Activated CD8-positive, alpha-beta memory T cell treated with anti-CD3 and anti-CD28 coated beads for 1 hour (primary cell): Measurements from ENCODE around the gene TRPM3.

ENCODE experiments used
- DNase-seq, 2 donors: peaks; one replicate each; pipeline ENCODE4 v3.0.0-alpha.2; 2020; ENCODE audit warnings: low read depth in 1 of 2; ENCODE audit errors: extremely low read depth in 1 of 2

TRPM3 gene

GRCh38 chr9:70902692-70903131 is 218.7 kb downstream of the TRPM3 start:
- no peak for DNase-seq

- no peak for DNase-seq
Measured at GRCh38 chr9:70902171-70902570, 219.2 kb downstream of the TRPM3 start.

GRCh38 chr9:70901746-70902145 is 219.7 kb downstream of the TRPM3 start:
- DNase-seq: no peak

GRCh38 chr9:70901013-70901412 is 220.4 kb downstream of the TRPM3 start:
- DNase-seq: no peak

- DNase-seq: no peak
Measured at GRCh38 chr9:70893580-70894122, 227.8 kb downstream of the TRPM3 start.

- no peak for DNase-seq
Measured at GRCh38 chr9:70888471-70888870, 232.9 kb downstream of the TRPM3 start.

- DNase-seq: no peak
Measured at GRCh38 chr9:70887826-70888225, 233.6 kb downstream of the TRPM3 start.

- DNase-seq: no peak
Measured at GRCh38 chr9:70883963-70884793, 237.2 kb downstream of the TRPM3 start.

- DNase-seq: no peak
Measured at GRCh38 chr9:70883056-70883455, 238.4 kb downstream of the TRPM3 start.

- DNase-seq: no peak
Measured at GRCh38 chr9:70881333-70881732, 240.1 kb downstream of the TRPM3 start.

- DNase-seq: no peak
Measured at GRCh38 chr9:70880535-70880934, 240.9 kb downstream of the TRPM3 start.

- no peak for DNase-seq
Measured at GRCh38 chr9:70878576-70878975, 242.8 kb downstream of the TRPM3 start.

- DNase-seq: no peak
Measured at GRCh38 chr9:70874451-70874850, 247.0 kb downstream of the TRPM3 start.

- DNase-seq: no peak
Measured at GRCh38 chr9:70873506-70873905, 247.9 kb downstream of the TRPM3 start.

GRCh38 chr9:70868661-70869652 is 252.5 kb downstream of the TRPM3 start:
- DNase-seq: no peak

- DNase-seq: no peak
Measured at GRCh38 chr9:70868041-70868440, 253.4 kb downstream of the TRPM3 start.

- no peak for DNase-seq
Measured at GRCh38 chr9:70865471-70865870, 255.9 kb downstream of the TRPM3 start.

- no peak for DNase-seq
Measured at GRCh38 chr9:70861797-70862196, 259.6 kb downstream of the TRPM3 start.

GRCh38 chr9:70861376-70861775 is 260.0 kb downstream of the TRPM3 start:
- DNase-seq: no peak

- no peak for DNase-seq
Measured at GRCh38 chr9:70859694-70860093, 261.7 kb downstream of the TRPM3 start.

- no peak for DNase-seq
Measured at GRCh38 chr9:70856411-70856810, 265.0 kb downstream of the TRPM3 start.
